GM12872 (cell line): ENCODE measurements around the gene TAP2.

Experiments
- TF ChIP-seq, protein P1 (sequence below): IDR thresholded peaks from 3 replicates; pipeline ENCODE4 v1.5.1; 2011; ENCODE audit warnings: low read depth, mild to moderate bottlenecking, low read length, moderate library complexity; ENCODE audit not compliant: insufficient read depth

TAP2 gene

DNA sequence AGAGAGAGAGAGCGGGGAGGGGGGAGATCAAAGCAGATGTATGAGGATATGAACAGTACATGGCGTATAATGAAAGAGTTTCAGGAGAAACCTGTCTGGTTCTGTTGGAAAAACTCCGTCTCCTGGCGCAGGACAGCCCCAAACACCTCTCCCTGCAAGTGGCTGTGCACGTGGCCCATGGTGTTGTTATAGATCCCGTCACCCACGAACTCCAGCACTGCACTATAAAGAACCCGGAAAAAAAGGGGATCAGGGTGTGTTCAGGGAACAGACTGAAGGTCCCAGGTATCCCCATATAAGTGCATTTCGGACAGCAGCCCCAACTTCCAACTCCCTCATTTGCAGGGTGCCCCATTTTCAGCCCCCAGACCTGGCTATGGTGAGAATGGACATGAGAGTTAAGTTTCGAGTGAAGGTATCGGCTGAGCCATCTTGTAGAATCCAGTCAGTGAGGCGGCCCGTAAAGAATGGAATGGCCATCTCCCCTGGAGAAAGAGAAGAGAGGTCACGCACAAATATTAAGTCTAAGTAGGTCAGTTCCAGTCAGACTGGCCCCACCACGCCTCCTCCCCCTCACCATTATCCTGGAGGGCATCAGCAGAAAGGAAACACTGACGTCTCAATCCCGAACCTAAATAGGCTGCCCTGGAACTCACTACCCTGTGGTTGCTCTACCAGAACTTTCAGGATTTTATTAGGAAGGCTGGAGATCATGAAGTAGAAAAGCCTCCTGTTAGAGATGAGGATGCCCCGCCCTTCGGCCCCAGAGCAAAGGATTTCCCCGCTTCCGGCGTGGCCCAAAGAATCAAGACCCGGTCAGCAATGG is 13.7 kb upstream of the TAP2 start:
- TF ChIP-seq, protein P1, sequence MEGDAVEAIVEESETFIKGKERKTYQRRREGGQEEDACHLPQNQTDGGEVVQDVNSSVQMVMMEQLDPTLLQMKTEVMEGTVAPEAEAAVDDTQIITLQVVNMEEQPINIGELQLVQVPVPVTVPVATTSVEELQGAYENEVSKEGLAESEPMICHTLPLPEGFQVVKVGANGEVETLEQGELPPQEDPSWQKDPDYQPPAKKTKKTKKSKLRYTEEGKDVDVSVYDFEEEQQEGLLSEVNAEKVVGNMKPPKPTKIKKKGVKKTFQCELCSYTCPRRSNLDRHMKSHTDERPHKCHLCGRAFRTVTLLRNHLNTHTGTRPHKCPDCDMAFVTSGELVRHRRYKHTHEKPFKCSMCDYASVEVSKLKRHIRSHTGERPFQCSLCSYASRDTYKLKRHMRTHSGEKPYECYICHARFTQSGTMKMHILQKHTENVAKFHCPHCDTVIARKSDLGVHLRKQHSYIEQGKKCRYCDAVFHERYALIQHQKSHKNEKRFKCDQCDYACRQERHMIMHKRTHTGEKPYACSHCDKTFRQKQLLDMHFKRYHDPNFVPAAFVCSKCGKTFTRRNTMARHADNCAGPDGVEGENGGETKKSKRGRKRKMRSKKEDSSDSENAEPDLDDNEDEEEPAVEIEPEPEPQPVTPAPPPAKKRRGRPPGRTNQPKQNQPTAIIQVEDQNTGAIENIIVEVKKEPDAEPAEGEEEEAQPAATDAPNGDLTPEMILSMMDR, result no peak

DNA sequence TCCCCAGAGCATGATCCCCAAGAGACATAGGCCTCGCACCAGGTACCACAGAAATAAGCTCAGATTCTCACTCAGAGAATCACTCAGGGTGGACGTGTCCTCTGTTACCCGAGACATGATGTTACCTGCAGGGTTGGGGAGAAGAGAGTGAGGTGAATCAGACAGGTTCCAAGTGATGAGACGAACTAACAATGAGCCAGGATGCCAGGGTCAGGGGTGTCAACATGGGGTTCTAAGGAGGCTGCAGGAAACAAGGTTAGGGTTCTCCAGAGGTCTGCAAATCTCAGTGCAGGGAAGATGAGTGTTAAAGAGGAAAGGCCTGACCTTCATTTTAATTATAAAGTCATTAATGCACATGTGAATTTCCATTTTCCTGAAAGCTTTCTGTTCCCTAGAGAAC is 12.5 kb upstream of the TAP2 start:
- TF ChIP-seq, protein P1, result no peak

DNA sequence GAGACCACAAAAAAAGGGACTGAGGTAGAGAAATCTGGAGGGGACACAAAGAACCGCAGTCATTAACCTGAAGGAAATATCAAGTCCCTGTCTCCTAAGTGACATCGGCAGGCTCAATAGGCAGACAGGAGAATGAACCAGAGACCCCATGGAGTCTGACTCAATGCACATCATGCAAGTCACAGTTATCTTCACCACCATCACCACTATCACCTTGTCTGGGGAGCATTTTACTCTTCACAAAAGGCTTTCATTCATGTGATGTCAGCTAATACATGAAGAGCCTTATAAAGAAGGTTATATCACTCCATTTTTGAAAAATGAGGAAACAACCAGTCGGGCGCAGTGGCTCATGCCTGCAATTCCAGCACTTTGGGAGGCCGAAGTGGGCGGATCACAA is 10.6 kb upstream of the TAP2 start:
- TF ChIP-seq, protein P1, result no peak

DNA sequence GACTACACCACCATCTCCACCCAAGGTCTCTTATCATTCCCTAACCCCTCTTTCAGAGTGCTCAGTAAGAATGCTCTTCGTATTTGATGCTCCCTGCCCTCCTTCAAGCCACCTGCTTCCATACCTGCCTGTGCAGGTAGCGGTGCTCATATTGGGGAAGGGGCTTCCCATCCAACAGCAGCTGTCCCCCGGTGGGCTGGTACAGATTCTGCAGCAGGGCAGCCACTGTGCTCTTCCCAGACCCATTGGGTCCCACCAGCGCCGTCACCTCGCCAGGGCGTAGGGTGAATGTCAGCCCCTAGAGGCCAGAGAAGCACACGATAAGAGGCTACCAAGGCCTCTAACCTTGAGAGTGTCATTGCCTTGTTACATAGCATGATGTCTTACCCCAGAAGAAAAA is 9.3 kb upstream of the TAP2 start:
- TF ChIP-seq, protein P1, result no peak

DNA sequence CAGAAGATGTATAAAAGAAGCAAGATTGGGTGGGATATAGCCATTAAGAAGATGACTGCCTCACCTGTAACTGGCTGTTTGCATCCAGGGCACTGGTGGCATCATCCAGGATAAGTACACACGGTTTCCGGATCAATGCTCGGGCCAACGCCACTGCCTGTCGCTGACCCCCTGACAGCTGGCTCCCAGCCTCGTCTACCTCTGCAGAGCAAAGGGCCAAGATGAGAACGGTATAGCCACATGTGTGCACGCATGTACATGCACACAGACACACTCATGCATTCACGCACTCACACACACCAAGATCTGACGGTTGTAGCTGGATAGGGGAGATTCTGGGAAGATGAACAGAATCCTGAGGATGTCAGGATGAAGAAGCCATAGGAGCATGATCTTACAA is 8.5 kb upstream of the TAP2 start:
- TF ChIP-seq, protein P1, result no peak

DNA sequence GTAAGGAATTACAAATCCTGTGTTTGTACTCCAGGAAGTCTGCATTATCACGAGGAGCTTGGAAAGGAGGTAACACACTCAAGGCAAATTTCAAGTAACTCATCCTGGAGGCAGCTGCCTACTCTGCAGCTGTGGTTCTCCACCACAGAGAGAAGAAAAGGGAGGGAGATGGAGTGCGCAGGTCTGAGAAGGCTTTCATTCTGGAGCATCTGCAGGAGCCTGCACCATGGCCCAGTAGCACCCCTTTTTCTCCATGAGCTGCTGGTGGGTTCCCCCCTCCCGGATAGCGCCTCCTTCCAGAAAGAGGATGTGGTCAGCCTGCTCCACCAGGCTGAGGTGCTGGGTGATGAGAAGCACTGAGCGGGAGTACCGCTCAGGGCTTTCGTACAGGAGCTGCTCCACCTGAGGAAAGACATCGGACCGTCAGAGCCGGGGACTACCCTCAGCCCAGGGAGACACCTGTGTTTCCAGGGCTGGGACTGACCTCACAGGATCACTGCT is 6.9 kb upstream of the TAP2 start:
- TF ChIP-seq, protein P1, result no peak

DNA sequence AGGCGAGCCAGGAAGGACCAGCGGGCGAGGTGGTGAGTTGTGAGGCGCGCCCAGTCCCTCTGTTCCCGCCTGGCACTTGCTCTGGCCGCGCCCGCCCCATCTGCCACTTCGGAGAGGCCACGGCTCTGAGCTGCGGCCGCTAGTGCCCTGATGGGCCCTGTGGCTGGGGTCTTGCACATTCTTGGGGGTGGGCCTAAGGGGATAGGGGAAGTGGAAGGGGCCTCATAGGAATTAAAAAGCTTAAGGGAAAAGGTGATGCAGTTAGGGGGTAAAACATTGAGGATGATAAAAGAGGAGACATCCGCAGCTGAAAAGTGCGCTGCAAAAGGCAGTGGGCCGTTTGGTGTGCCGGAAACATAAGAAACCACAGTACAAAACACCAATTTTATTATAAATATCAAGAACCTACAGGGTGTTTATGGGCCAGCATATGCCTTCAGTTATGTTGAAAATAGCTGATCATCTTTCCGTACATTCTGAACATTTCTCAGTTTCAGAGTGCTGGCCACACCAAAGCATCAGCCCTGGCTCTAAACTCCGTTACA is 6.4 kb upstream of the TAP2 start:
- TF ChIP-seq, protein P1, result no peak
